Measurements from ENCODE around the gene WFIKKN2.
"Not testable (repeated sequence)": the region's sequence is repeated elsewhere in the genome, so short reads cannot be mapped to it uniquely, and the experiment has no call there.

The WFIKKN2 gene

DNA sequence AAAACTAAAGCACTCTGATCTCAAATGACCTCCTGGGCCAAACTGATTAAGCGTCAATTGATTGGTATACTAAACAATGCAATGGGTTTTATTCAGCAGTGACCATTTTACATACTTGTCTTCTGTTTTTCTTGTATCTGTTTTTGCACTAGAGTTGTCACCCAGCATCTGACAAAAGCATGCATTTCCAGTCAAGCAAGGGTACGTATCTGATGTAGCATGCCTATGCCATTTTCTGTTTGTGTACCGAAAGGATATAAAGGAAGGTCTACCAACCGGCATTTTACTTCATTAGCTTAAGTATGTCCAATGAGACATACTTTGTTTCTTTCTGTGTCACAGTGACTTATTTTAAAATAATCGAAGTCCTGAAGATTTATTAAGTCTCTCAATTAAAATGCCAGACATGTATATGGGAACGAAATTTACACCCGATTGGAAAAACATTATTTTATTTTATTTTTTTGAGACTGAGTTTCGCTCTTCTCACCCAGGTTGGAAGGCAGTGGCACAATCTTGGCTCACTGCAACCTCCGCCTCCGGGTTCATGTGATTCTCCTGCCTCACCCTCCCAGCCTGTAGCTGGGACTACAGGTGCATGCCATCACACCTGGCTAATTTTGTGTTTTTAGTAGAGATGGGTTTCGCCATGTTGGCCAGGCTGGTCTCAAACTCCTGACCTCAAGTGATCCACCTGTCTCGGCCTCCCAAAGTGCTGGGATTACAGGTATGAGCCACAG is 23.3 kb downstream of the WFIKKN2 start:
- DNase-seq = no peak

GRCh38 chr17:50859727-50860126 is 24.3 kb downstream of the WFIKKN2 start:
- not testable (repeated sequence) for DNase-seq

GRCh38 chr17:50861334-50861676 is 25.9 kb downstream of the WFIKKN2 start:
- DNase-seq = no peak

GRCh38 chr17:50861822-50862528 is 26.6 kb downstream of the WFIKKN2 start:
- DNase-seq = no peak

DNA sequence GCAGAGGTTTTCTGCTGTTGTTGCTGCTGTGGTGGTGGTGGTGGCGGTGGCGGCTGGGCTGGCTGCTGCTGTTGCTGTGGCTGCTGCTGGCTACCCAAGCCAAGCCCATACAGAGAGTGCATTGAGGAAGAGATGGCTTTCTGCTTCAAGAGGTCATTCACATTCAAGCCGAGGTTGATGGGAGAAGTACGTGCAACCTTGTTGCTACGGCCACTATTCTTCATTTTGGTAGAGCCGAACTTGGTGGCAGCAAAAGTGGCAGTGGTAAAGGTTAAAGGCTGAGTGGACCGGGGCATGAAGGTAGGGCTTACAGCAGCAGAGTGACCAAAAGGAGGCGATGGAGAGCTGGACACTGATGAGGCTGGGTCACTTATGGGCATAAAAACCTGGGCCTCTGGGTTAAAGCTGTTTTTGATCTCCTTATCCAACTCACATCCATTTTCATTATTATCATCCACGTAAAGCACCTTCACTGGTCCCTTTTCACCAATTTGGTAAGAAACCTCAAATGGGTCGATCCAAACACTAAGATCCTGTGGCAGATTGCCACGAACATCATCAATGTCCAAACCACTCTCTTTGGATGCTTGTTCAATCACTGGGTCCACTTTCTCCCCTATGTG is 27.9 kb downstream of the WFIKKN2 start:
- DNase-seq = peak; percentile 21

GRCh38 chr17:50863931-50864330 is 28.5 kb downstream of the WFIKKN2 start:
- no peak for DNase-seq

DNA sequence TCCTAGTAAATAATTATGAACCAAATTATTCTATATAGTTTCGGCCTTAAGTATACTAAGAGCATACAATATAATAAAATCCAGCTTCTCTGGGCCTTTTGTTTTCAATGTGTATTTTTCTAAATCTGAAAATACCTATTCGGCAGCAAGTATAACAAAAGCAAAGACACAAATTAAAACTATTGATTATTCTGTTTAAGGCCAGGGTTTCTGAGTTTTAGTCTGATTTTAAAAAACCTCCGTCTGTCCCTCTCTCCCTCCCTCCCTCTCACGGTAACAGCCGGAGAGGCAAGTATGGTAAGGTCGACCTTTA is 29.3 kb downstream of the WFIKKN2 start:
- no peak for DNase-seq

DNA sequence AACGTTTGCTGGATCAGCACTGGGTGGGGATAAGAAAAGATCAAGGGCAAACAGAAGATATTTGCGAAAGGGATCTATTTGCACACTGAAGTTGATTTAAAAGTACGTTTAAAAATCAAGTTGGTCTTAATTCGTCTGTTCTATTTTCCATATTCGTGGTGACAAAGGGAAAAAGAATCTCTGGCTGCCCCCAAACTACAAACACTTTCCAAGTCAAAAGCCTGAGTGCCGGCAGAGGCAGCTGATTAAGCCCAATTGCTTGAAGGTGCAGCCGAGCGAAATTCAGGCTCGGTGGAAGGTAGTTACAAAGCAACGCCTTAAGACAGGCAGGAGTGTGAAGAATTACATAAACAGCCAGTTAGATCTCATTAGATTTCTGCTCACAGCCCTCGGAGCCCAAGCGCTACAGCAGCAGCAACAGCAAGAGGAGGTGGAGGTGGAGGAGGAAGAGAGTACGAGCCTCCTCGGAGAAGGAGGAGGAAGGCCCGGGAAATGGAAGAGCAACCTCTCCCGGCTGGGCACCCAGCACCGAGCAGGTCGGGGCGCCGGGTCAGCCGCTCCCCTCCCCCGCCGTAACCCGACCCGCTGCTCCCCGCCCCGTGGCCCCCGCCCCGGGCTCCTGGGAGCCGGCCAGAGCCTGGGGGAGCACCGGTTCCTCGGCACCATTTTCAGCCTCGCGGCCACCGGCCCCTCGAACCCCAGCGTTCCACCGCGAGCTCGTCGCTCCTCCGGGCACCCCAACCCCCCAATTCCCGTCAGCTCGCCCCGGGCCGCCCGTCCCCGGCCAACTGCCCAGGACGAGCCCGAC is 29.9 kb downstream of the WFIKKN2 start:
- peak; percentile 36 for DNase-seq

DNA sequence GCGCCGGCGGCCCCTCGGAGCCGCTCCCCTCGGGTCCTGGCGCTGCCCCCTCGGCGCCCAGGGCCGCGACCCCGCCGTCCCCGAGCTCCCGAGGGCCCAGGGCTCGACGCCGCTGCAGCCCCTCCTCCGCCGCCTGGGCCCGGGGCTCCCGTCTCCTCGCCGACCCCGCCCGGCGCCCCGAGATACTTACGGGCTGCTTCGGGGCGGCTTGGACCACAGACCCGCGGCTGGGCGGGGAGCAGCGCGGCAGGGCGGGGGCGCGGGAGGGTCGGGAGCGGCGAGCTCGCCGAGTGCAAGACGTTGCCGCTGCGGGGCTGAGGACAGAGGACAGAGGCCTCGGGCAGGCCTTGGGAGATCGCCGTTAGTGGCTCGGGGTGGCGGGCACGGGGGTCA is 30.5 kb downstream of the WFIKKN2 start:
- DNase-seq = no peak

DNA sequence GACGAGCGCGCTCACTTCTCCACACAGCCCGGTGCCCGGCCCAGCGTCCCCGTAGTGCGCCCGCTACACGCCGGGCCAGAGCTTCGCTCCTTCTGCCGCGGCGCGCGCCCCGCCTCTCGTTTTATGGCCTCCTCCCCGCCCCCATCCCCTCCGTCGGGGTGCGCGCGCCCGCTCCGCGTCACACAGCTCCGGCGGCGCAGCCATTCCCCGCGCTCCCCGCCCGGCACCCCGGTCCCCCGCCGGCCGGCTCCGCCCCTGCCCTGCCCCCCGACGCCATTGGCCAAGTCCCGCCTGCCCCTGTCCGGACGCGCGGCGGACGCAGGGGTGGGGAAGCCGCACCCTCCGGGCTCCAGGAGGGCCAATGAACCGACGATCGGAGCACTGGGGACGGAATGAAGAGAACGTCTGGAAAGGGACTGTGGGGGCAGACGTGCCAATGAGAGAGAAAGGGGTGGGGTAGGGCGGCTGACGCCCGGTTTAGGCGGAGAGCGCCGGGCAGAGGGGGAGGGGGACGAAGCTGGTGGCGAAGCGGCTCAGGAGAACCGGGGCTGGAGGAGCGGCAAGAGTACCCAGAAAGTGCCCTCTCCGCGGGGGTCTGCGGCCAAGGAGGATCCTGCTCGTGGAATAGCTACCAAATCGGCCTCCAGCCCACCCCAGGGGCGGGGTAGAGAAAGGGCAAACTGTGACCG is 31.0 kb downstream of the WFIKKN2 start, which contains the start of gene TOB1:
Gene TOB1, minus strand, starts transcription at position 94 of the 689 bp plus-strand sequence. CDS start 2,337 bp downstream, outside the sequence.
- peak; percentile 94 for DNase-seq

- peak; percentile 60 for DNase-seq
These were observed 31.6 kb downstream of the WFIKKN2 start for GRCh38 chr17:50866950-50867362.

GRCh38 chr17:50867363-50868139 is 32.2 kb downstream of the WFIKKN2 start:
- peak; percentile 76 for DNase-seq

DNA sequence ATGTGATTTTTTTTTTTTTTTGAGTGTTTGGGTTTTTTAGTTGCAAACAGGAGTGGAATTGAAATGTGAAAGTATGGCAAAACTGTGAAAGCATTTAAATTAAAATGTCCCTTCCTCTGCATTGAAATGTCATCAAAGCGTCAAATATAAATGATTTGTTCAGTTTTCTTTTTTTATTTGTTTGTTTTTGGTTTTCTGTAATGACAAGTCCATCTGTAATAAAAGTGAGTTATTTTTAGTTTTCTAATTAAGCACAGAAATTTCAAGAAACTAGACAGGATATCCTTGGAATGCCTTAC is 32.7 kb downstream of the WFIKKN2 start:
- DNase-seq = no peak

DNA sequence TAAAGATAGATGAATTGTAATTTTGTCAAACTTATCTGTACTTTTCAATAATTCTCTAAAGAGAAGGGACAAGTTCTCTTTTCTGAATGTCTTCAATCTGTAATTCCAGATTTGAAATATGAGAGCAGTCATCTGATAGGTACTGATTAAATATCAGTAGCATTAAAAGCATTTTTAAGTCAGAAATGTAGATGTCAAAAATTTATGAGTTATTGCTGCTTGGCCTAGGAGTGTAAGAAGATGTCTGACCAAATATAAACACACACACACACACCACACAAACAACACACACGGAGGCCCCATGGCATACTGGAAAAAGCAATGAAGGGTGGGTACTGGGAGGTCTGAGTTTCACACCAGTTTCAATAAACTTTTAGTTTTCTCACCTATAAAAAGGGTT is 33.2 kb downstream of the WFIKKN2 start:
- no peak for DNase-seq

DNA sequence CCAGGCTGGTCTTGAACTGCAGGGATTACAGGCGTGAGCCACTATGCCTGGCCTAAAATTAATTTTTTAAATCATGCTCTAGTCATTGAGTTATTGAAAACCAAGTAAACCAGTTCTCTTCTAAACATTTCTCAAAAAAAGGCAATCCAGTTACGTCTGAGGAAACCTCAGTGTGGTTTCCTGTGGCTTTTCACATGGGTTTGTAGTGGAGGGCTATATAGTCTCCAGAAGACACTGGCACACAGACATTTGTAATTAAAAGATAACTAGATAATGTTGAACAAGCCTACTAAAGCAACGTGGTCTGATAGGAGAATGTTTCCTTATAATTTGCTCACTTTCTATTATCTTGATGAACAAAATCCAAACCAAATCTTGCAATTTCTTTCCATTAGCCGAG is 36.0 kb downstream of the WFIKKN2 start:
- DNase-seq = peak; percentile 22

- no peak for DNase-seq
These were observed 36.5 kb downstream of the WFIKKN2 start for GRCh38 chr17:50871898-50872297.

GRCh38 chr17:50872710-50873424 is 37.5 kb downstream of the WFIKKN2 start:
- DNase-seq = peak; percentile 37

- DNase-seq = no peak
These were observed 39.7 kb downstream of the WFIKKN2 start for GRCh38 chr17:50875074-50875473.

- not testable (repeated sequence) for DNase-seq
These were observed 41.7 kb downstream of the WFIKKN2 start for GRCh38 chr17:50877042-50877441.

- no peak for DNase-seq
These were observed 42.5 kb downstream of the WFIKKN2 start for GRCh38 chr17:50877838-50878237.

DNA sequence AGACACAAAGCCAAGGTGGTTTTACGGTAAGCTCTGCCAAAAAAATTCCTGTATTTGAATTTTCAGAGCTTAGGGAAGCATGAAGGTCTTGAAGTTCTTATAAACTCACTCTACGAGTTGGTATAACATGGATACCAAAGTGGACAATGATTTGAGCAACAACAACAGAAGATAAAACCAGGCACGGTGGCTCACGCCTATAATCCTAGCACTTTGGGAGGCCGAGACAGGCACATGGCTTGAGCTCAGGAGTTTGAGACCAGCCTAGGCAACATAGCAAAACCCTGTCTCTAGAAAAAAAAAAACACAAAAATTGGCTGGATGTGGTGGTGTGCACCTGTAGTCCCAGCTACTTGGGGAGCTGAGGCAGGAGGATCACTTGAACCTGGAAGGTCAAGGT is 43.7 kb downstream of the WFIKKN2 start:
- DNase-seq = no peak
